Measurements from ENCODE around the gene MYT1.

MYT1 gene

DNA sequence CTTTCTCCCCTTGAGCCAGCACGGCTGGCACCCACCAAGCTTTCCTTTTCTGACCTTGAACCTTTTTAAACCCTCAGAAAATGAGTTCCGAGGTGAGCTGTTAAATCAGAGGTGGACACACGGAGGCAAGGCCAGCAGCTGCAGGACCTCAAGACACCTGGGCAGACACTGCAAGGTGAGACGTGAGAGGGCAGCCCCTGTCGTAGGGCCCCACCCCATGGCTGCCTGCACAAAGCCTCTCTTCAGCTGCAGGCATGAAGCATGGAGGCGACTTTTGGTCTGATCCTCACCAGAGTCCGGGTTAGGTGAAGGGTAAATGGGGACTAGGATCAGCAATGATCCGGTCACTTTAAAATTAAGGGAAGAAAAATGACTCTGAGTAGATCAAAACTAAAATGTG, 25.7 kb downstream of the MYT1 start:
- ATAC-seq (ENCODE audit: low read depth) (no peak), DNase-seq (ENCODE audit: low spot score) (no peak)
- Histone ChIP-seq H3K4me3 (ENCODE audit: severe bottlenecking) (no peak overlapping the region), H3K36me3 (ENCODE audit: low read depth) (no peaks in the 10 kb centered on the region), H3K9me3 (ENCODE audit: severe bottlenecking) (no peaks in the 10 kb centered on the region), H3K4me1 (ENCODE audit: insufficient read depth, poor library complexity, severe bottlenecking) (peaks cover 6% of the 10 kb centered on the region), H3K27ac (ENCODE audit: poor library complexity, severe bottlenecking) (no peak overlapping the region), H3K27me3 (ENCODE audit: insufficient read depth, poor library complexity, severe bottlenecking) (peaks cover 10% of the 10 kb centered on the region)
- TF ChIP-seq, protein P1, sequence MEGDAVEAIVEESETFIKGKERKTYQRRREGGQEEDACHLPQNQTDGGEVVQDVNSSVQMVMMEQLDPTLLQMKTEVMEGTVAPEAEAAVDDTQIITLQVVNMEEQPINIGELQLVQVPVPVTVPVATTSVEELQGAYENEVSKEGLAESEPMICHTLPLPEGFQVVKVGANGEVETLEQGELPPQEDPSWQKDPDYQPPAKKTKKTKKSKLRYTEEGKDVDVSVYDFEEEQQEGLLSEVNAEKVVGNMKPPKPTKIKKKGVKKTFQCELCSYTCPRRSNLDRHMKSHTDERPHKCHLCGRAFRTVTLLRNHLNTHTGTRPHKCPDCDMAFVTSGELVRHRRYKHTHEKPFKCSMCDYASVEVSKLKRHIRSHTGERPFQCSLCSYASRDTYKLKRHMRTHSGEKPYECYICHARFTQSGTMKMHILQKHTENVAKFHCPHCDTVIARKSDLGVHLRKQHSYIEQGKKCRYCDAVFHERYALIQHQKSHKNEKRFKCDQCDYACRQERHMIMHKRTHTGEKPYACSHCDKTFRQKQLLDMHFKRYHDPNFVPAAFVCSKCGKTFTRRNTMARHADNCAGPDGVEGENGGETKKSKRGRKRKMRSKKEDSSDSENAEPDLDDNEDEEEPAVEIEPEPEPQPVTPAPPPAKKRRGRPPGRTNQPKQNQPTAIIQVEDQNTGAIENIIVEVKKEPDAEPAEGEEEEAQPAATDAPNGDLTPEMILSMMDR (IDR thresholded peaks at IDR 0.05; ENCODE audit: poor library complexity, severe bottlenecking): no peak

DNA sequence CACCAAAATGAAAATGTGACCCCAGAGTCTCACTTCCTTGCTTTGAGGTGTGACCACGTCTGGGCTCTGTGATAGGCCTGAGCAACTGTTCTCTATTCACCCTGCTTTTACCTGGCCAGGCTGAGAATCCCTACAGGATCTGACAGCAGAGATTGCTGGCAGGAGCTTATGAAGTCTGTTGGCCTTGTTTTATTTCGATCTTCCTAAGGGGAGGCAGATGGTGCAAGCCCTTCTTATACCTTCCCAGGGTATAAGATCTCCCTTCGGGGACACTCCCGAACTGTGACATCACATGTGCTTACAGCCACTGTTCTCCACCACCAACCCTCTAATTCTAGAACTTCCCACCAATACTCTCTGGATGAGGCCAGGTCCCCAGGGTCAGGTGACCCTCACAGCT, 26.8 kb downstream of the MYT1 start:
- H3K27ac ChIP-seq (ENCODE audit: poor library complexity, severe bottlenecking): no peak overlapping the region
- no peaks in the 10 kb centered on the region for H3K36me3 ChIP-seq (ENCODE audit: low read depth)
- H3K4me3 ChIP-seq (ENCODE audit: severe bottlenecking): no peak overlapping the region
- H3K27me3 ChIP-seq (ENCODE audit: insufficient read depth, poor library complexity, severe bottlenecking): peaks cover 13% of the 10 kb centered on the region
- DNase-seq (ENCODE audit: low spot score): no peak
- TF ChIP-seq, protein P1 (IDR thresholded peaks at IDR 0.05; ENCODE audit: poor library complexity, severe bottlenecking): no peak
- H3K9me3 ChIP-seq (ENCODE audit: severe bottlenecking): no peaks in the 10 kb centered on the region
- H3K4me1 ChIP-seq (ENCODE audit: insufficient read depth, poor library complexity, severe bottlenecking): peaks cover 6% of the 10 kb centered on the region
- ATAC-seq (ENCODE audit: low read depth): no peak

DNA sequence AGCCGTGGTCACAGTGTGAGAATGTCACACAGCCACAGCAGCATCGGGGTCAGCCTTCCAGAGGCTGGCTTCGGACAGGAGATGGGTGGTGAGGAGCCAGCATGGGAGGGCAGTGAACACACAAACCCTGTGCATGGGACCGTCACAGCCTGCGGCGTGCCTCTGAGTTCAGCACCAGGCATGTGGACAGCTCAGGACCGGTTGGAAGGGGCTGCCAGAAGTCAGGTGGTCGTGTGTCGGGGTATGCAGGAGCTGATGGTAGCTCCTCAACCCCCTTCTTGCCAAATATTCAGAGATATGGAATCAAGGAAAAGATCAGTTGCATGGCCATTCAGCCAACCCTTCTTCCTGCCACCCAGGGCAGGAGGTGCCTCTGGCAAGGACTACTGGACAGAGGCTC, 28.2 kb downstream of the MYT1 start:
- ATAC-seq (ENCODE audit: low read depth): no peak
- no peak for DNase-seq (ENCODE audit: low spot score)
- H3K36me3 ChIP-seq (ENCODE audit: low read depth): no peaks in the 10 kb centered on the region
- no peak overlapping the region for H3K4me3 ChIP-seq (ENCODE audit: severe bottlenecking)
- TF ChIP-seq, protein P1 (IDR thresholded peaks at IDR 0.05; ENCODE audit: poor library complexity, severe bottlenecking): no peak
- peaks cover 6% of the 10 kb centered on the region for H3K4me1 ChIP-seq (ENCODE audit: insufficient read depth, poor library complexity, severe bottlenecking)
- H3K27me3 ChIP-seq (ENCODE audit: insufficient read depth, poor library complexity, severe bottlenecking): peaks cover 24% of the 10 kb centered on the region
- no peaks in the 10 kb centered on the region for H3K9me3 ChIP-seq (ENCODE audit: severe bottlenecking)
- no peak overlapping the region for H3K27ac ChIP-seq (ENCODE audit: poor library complexity, severe bottlenecking)

DNA sequence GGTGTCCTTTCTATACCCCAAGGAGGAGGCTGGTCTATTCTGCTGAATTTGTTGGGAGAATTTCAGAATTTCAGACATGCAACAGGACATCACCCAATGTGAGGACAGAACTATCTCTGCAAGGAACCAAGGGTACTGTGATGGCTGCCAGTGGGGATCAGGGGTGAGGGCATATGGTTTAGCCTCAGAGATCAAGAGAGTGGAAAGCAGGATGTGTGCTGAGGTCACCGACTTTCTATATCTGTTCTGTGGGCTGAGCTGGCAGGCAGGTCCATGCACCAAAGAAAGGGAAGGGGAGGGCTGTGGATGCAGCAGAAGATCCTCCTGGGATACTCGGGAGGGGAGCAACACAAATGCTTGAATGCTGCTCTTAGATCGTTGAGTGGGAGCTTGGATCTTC, 28.8 kb downstream of the MYT1 start:
- Histone ChIP-seq H3K4me3 (ENCODE audit: severe bottlenecking) (no peak overlapping the region), H3K27ac (ENCODE audit: poor library complexity, severe bottlenecking) (no peak overlapping the region), H3K4me1 (ENCODE audit: insufficient read depth, poor library complexity, severe bottlenecking) (peaks cover 6% of the 10 kb centered on the region), H3K9me3 (ENCODE audit: severe bottlenecking) (no peaks in the 10 kb centered on the region), H3K27me3 (ENCODE audit: insufficient read depth, poor library complexity, severe bottlenecking) (peaks cover 28% of the 10 kb centered on the region), H3K36me3 (ENCODE audit: low read depth) (no peaks in the 10 kb centered on the region)
- ATAC-seq (ENCODE audit: low read depth) (no peak), DNase-seq (ENCODE audit: low spot score) (no peak)
- TF ChIP-seq, protein P1 (IDR thresholded peaks at IDR 0.05; ENCODE audit: poor library complexity, severe bottlenecking): no peak

DNA sequence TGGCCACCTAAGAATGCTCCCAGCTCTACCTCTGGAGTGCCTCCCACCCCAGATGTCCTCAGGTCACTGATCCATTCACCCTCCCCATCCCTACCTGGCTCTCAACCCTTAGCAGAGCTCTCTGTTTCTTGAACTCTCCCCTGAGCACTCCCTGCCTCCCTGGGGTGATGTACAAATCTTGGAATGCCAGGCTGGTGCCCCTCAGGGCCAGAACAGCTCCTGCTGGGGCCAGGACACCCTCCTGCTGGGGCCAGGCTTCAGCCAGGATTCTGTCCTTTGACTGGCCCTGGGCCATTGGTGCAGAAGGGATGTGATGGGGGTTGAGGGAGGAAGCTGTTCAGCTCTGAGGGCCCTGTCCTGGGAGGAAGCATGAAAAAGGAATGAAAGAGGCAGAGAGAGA, 30.0 kb downstream of the MYT1 start:
- no peak for ATAC-seq (ENCODE audit: low read depth)
- no peaks in the 10 kb centered on the region for H3K36me3 ChIP-seq (ENCODE audit: low read depth)
- H3K4me1 ChIP-seq (ENCODE audit: insufficient read depth, poor library complexity, severe bottlenecking): no peaks in the 10 kb centered on the region
- H3K9me3 ChIP-seq (ENCODE audit: severe bottlenecking): no peaks in the 10 kb centered on the region
- peak; percentile 70 for DNase-seq (ENCODE audit: low spot score)
- peaks cover 36% of the 10 kb centered on the region for H3K27me3 ChIP-seq (ENCODE audit: insufficient read depth, poor library complexity, severe bottlenecking)
- TF ChIP-seq, protein P1 (IDR thresholded peaks at IDR 0.05; ENCODE audit: poor library complexity, severe bottlenecking): no peak
- no peak overlapping the region for H3K27ac ChIP-seq (ENCODE audit: poor library complexity, severe bottlenecking)
- no peak overlapping the region for H3K4me3 ChIP-seq (ENCODE audit: severe bottlenecking)

Data from RWPE2 (cell line).